GM18909 (cell line): ENCODE measurements around the gene VAMP8.
"Not testable (repeated sequence)": the region's sequence is repeated elsewhere in the genome, so short reads cannot be mapped to it uniquely, and the experiment has no call there.

Experiments
- ATAC-seq: cut with Tn5 transposase; IDR thresholded peaks from one replicate; pipeline ENCODE4 v1.9.1; 2021; ENCODE audit warnings: mild to moderate bottlenecking; ENCODE audit not compliant: unreplicated experiment, poor library complexity

VAMP8 gene

GRCh38 chr2:85578243-85579180 lies 1.1 kb downstream of the VAMP8 start:
- peak; percentile 54 for ATAC-seq

- no peak for ATAC-seq
Measured at GRCh38 chr2:85579266-85579935, 2.0 kb downstream of the VAMP8 start.

- ATAC-seq: no peak
Measured at GRCh38 chr2:85580206-85580605, 2.8 kb downstream of the VAMP8 start.

GRCh38 chr2:85582492-85582891 lies 5.1 kb downstream of the VAMP8 start:
- no peak for ATAC-seq

- ATAC-seq: peak; percentile 64
Measured at GRCh38 chr2:85583667-85584353, 6.4 kb downstream of the VAMP8 start.

GRCh38 chr2:85584354-85584856 lies 7.0 kb downstream of the VAMP8 start, which contains the start of gene VAMP5:
VAMP5 (plus strand) TSS chr2:85584431; CDS start chr2:85584491, 60 bp downstream.
- peak; percentile 18 for ATAC-seq

GRCh38 chr2:85584857-85585780 lies 7.7 kb downstream of the VAMP8 start:
- peak; percentile 39 for ATAC-seq

- ATAC-seq: no peak
Measured at GRCh38 chr2:85585781-85586105, 8.4 kb downstream of the VAMP8 start.

GRCh38 chr2:85588236-85588635 lies 10.8 kb downstream of the VAMP8 start:
- no peak for ATAC-seq

- no peak for ATAC-seq
Measured at GRCh38 chr2:85588645-85589044, 11.3 kb downstream of the VAMP8 start.

- ATAC-seq: no peak
Measured at GRCh38 chr2:85589181-85589580, 11.8 kb downstream of the VAMP8 start.

- no peak for ATAC-seq
Measured at GRCh38 chr2:85589982-85590791, 12.8 kb downstream of the VAMP8 start.

- ATAC-seq: no peak
Measured at GRCh38 chr2:85590950-85591349, 13.6 kb downstream of the VAMP8 start.

GRCh38 chr2:85591563-85591962 lies 14.2 kb downstream of the VAMP8 start:
- ATAC-seq: no peak

GRCh38 chr2:85592299-85592698 lies 14.9 kb downstream of the VAMP8 start:
- ATAC-seq: not testable (repeated sequence)

GRCh38 chr2:85593023-85593422 lies 15.6 kb downstream of the VAMP8 start:
- no peak for ATAC-seq

- no peak for ATAC-seq
Measured at GRCh38 chr2:85594715-85595300, 17.4 kb downstream of the VAMP8 start.

- peak; percentile 99 for ATAC-seq
Measured at GRCh38 chr2:85595301-85596025, 18.1 kb downstream of the VAMP8 start, which contains the start of gene RNF181. RNF181 (plus strand) TSS chr2:85595745; CDS start chr2:85595764, 19 bp downstream.
